Measurements from ENCODE around the gene IL1F10. TPM values are rescaled to one million over a fixed set of nuclear protein-coding genes. Genes with fewer than 3 reads are reported as not detected.
A peak's percentile ranks its signal among the peaks of the same experiment; 100 is the strongest.

IL1F10 gene
- total and polyA plus RNA-seq, 10 of the 15 experiments (the other 5 are each of a cell fraction or from before 2014, with no cell fraction given), result not detected

GRCh38 chr2:113025737-113026136 lies 42.0 kb upstream of the IL1F10 start:
- FAIRE-seq, result no peak
- H3K4me2 ChIP-seq (ENCODE audit: control insufficient read depth, insufficient read depth), result no peak overlapping the region
- CTCF ChIA-PET, result interaction anchor here (0.9 kb wide), 1 partner anchor 115 kb away, joined by 3 read pairs; no protein-coding TSS in a partner anchor
- BruUV-seq (replicated peaks), result no TSS peak
- ATAC-seq, result no peak
- DNase-seq (ENCODE audit: low read depth, low spot score), result no peak
- POLR2A ChIA-PET, result no interaction called here
- H3K27ac ChIP-seq (ENCODE audit: control insufficient read depth, insufficient read depth), result no peak overlapping the region
- H3K4me1 ChIP-seq (ENCODE audit: control insufficient read depth, insufficient read depth, low read length), result no peaks in the 10 kb centered on the region
- WGBS (ENCODE audit: insufficient coverage, insufficient replicate concordance, low lambda C conversion rate, missing lambda C conversion rate), result 25% methylated on average over 2 of the region's 2 CpGs
- in situ Hi-C loops (cut with MboI) (no loop called here), intact Hi-C loops (cut with micrococcal nuclease; ENCODE audit: unreplicated experiment) (no loop called here)
- SMC1A ChIA-PET (ENCODE audit: uncharacterized antibody, unreplicated experiment), result no interaction called here
- no peaks in the 10 kb centered on the region for H3K9me3 ChIP-seq (replicated peaks; ENCODE audit: control insufficient read depth, insufficient read depth, low read length)
- H3K4me3 ChIP-seq, result no peak overlapping the region
- peaks cover 2 to 3% of the 10 kb centered on the region in 2 experiments; a peak in 3 of 4 replicates for H3K27me3 ChIP-seq (replicated peaks in 1 of 2; ENCODE audit: control insufficient read depth in 2 of 2, insufficient read depth in 2 of 2, low read length in 1 of 2)
- TF ChIP-seq SPI1 (IDR thresholded peaks at IDR 0.05; ENCODE audit: borderline replicate concordance, insufficient read depth, low read depth, low read length), result peak; percentile 51; the same call in 1 of the 2 replicates
- no peak for TF ChIP-seq RB1 (IDR thresholded peaks at IDR 0.05; ENCODE audit: borderline replicate concordance)
- no peaks in the 10 kb centered on the region for H4K20me1 ChIP-seq (ENCODE audit: control insufficient read depth, insufficient read depth)
- no peak overlapping the region for H2AFZ ChIP-seq (ENCODE audit: control insufficient read depth, low read depth, low read length)
- H3K36me3 ChIP-seq (ENCODE audit: control insufficient read depth in 2 of 2, insufficient read depth in 2 of 2, low read length in 1 of 2), result no peaks in the 10 kb centered on the region
- no peaks in the 10 kb centered on the region for H3K79me2 ChIP-seq (ENCODE audit: control insufficient read depth, insufficient read depth, low read length)
- RAD21 ChIA-PET (ENCODE audit: unreplicated experiment), result no interaction called here
- H3K9ac ChIP-seq (ENCODE audit: control insufficient read depth, insufficient read depth, low read length), result no peak overlapping the region

DNA sequence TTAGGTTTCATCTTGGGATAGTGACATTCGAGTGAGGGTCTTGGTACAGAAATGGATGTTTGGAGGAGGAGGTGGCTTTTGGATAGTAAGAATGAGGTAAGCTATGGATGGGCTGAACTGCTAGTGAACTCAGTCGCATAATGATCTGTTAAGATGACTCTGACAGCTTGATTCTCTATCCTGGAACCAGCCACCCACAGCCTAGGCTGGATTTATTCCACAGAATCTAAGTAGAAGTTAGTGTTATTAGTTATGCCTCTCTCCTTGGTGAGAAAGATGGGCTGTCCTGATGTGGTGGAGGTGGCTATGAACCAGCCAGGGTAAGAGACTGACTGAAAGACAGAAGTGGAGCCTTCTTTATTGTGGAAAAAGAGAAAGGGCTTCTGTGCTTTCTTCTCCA lies 40.1 kb upstream of the IL1F10 start:
- Histone ChIP-seq H3K27ac (ENCODE audit: control insufficient read depth, insufficient read depth) (no peak overlapping the region), H3K27me3 (replicated peaks in 1 of 2; ENCODE audit: control insufficient read depth in 2 of 2, insufficient read depth in 2 of 2, low read length in 1 of 2) (peaks cover 2 to 4% of the 10 kb centered on the region in 2 experiments), H3K36me3 (ENCODE audit: control insufficient read depth in 2 of 2, insufficient read depth in 2 of 2, low read length in 1 of 2) (no peaks in the 10 kb centered on the region), H3K4me1 (ENCODE audit: control insufficient read depth, insufficient read depth, low read length) (no peaks in the 10 kb centered on the region), H3K9me3 (replicated peaks; ENCODE audit: control insufficient read depth, insufficient read depth, low read length) (no peaks in the 10 kb centered on the region), H2AFZ (ENCODE audit: control insufficient read depth, low read depth, low read length) (no peak overlapping the region), H4K20me1 (ENCODE audit: control insufficient read depth, insufficient read depth) (no peaks in the 10 kb centered on the region), H3K9ac (ENCODE audit: control insufficient read depth, insufficient read depth, low read length) (no peak overlapping the region), H3K4me2 (ENCODE audit: control insufficient read depth, insufficient read depth) (no peak overlapping the region), H3K4me3 (no peak overlapping the region), H3K79me2 (ENCODE audit: control insufficient read depth, insufficient read depth, low read length) (no peaks in the 10 kb centered on the region)
- ATAC-seq, result no peak
- intact Hi-C loops (cut with micrococcal nuclease; ENCODE audit: unreplicated experiment) (no loop called here), in situ Hi-C loops (cut with MboI) (no loop called here)
- TF ChIP-seq EP300 (IDR thresholded peaks at IDR 0.05; ENCODE audit: borderline replicate concordance in 1 of 2, control insufficient read depth in 1 of 2, low read depth in 2 of 2, low read length in 2 of 2) (no peak), KAT2A (conservative IDR thresholded peaks at IDR 0.05; ENCODE audit: control insufficient read depth, low read depth, low read length) (no peak), TCF7 (IDR thresholded peaks at IDR 0.05; ENCODE audit: borderline replicate concordance) (no peak), TAF1 (IDR thresholded peaks at IDR 0.05; ENCODE audit: borderline replicate concordance, low read depth, low read length) (no peak), TARDBP (IDR thresholded peaks at IDR 0.05; ENCODE audit: borderline replicate concordance) (no peak), RBBP5 (conservative IDR thresholded peaks at IDR 0.05) (no peak), CBFB (IDR thresholded peaks at IDR 0.05; ENCODE audit: low read depth) (no peak), MYB (IDR thresholded peaks at IDR 0.05; ENCODE audit: borderline replicate concordance, low read depth, low read length) (no peak), TCF12 (IDR thresholded peaks at IDR 0.05; ENCODE audit: low read depth, low read length) (no peak), ASH2L (IDR thresholded peaks at IDR 0.05; ENCODE audit: borderline replicate concordance, low read depth) (no peak), ZNF207 (IDR thresholded peaks at IDR 0.05; ENCODE audit: borderline replicate concordance) (no peak), FOXM1 (IDR thresholded peaks at IDR 0.05; ENCODE audit: low read depth, low read length) (no peak), EGR1 (IDR thresholded peaks at IDR 0.05; ENCODE audit: borderline replicate concordance in 1 of 2, low read depth in 2 of 2, low read length in 2 of 2) (no peak), RAD21 (IDR thresholded peaks at IDR 0.05; ENCODE audit: insufficient read depth, low read depth, low read length) (no peak), CHD2 (IDR thresholded peaks at IDR 0.05; ENCODE audit: borderline replicate concordance, low read depth, low read length) (no peak), ZNF274 (IDR thresholded peaks at IDR 0.05; ENCODE audit: insufficient read depth, insufficient read length) (no peak)
- POLR2A ChIA-PET, result no interaction called here
- CTCF ChIA-PET, result no interaction called here
- SMC1A ChIA-PET (ENCODE audit: uncharacterized antibody, unreplicated experiment), result no interaction called here
- 35% methylated on average over 2 of the region's 2 CpGs for WGBS (ENCODE audit: insufficient coverage, insufficient replicate concordance, low lambda C conversion rate, missing lambda C conversion rate)
- no peak for FAIRE-seq
- no peak for DNase-seq (ENCODE audit: low read depth, low spot score)
- RAD21 ChIA-PET (ENCODE audit: unreplicated experiment), result no interaction called here
- BruUV-seq (replicated peaks), result no TSS peak
